HG02884 (cell line): ENCODE measurements around the gene ANKMY2.

Experiments used
- ATAC-seq: cut with Tn5 transposase; IDR thresholded peaks from one replicate; pipeline ENCODE4 v1.9.1; 2021; ENCODE audit warnings: mild to moderate bottlenecking, moderate library complexity; ENCODE audit not compliant: unreplicated experiment

Gene ANKMY2

DNA sequence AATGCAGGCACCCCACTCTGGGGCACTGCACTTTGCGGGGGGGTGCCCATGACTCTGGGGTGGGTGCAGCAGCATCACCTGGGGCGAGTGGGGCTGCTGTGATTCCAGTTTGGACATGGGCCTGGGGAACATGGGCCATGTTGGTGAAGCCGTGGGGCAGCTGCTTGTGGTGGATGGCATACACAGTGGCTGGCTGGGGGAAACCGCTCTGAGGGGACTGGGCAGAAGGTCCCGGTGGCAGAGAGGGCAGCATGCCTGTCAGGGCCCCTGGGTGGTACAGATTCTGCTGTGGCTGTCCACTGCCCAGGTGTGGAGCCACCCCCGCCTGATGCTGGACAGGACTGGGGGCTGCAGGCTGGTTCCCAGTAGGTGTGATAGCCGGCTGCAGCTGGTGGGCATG, 61.7 kb downstream of the ANKMY2 start:
- ATAC-seq, result no peak

DNA sequence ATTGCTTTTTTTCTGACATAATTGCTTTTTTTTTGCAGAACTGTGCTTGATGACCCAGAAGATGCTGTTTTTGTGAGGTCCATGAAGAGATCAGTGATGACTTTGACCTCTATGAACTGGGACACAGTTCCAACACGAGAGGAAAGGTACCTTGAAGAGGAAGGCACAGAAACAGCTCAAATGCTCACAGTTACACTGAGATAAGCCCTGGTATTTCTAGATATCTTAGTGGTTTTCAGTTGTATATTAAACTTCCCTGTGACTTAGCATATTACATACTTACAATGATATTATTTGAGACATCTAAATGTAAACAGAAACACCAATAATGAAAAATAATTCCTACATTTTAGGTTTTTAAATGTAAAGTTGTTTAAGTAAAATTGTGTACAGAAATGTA, 64.3 kb downstream of the ANKMY2 start:
- ATAC-seq, result no peak

DNA sequence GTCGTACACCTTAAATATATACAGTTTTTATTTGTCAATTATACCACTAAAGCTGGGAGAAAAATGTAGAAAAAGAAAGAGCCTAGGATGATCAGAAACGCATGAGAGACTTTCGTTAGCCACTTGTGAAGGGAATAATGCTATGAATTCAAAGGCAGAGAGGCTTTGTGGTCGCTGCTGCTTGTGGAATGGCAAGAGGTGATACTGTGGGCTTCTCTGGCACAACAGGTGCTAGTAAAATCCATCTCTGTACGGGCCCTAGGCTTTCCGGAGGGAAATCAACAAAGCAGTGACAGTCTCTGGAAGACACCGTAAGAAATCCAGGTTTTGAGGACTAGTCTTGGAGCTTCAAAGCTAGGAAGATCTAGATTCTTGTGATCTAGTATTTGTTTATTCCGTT, 66.3 kb downstream of the ANKMY2 start:
- no peak for ATAC-seq

DNA sequence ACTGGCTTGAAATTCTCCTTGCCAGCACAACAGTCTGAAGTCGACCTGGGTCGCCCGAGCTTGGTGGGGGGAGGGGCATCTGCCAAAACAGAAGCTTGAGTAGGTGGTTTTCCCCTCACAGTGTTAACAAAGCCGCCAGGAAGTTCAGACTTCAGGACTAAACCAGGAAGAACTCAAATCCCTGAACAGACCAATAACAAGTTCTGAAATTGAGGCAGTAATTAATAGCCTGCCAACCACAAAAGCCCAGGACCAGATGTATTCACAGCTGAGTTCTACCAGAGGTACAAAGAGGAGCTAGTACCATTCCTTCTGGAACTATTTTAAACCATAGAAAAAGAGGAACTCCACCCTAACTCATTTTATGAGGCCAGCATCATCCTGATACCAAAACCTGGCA, 73.6 kb downstream of the ANKMY2 start:
- ATAC-seq, result no peak

DNA sequence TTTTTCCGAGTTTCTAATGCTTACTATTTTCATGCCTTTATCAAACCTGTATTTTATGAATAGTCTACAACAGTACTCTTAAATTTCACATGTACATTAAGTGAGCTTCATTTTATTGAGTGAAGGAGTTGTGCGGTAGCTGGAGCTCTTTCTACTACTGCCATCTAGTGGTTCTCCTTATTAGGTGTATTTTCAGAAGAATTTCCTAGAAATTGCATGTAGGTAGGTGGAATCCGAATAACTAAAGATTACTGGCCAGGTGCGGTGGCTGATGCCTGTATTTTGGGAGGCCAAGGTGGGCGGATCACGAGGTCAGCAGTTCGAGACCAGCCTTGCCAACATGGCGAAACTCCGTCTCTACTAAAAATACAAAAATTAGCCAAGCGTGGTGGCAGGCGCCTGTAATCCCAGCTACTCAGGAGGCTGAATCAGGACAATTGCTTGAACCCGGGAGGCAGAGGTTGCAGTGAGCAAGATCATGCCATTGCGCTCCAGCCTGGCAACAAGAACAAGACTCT, 80.6 kb downstream of the ANKMY2 start:
- ATAC-seq, result peak; percentile 73

DNA sequence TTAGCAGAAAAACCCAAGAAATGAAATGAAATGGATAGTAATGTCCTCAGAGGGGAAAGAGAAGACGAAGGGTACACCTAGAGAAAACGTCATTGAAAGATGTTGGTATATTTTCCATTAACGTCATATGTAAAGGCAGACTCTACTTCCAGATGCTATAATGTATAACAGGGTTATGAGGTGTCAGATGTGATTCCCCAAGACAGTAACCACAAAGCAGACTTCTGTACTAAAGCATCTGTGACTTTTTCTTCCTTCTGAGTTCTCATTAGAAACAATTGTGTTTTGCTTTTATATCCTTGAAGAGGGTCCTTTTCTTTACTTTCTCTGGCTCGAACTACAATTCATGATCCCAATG, 81.6 kb downstream of the ANKMY2 start:
- ATAC-seq, result no peak

DNA sequence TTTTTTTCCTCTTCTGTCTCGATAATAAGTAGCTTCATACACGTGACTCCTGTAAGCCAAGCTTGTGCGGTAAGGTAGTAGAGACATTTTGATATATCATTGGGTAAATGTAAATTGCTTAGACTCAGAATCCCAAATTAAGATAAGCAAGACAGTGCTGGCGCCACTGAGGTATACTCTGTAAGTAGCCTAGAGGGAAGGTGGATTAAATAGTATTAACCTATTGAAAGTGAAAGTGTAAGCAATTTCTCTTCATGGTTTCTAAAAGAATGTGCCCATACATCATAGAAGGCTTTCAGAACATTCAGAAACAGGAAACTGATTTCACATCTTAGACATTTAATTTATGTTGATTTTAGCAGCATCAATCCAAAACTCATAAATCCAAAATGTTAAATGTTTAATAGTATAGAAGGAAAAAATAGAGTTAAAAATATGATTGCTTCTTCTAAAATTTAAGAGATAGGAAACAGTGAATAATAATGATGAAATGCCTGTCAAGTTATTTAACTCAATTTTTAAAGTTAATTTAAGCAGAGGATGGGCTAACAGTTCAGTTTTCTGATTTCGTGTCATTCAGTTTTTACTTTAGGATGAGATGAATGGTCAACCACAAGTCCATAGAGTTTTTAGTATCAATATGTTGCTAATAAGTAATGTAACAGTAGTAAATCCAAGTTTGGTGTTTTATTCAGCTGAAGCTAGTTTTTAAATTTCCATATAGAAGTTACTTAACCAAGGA, 82.1 kb downstream of the ANKMY2 start:
- no peak for ATAC-seq

DNA sequence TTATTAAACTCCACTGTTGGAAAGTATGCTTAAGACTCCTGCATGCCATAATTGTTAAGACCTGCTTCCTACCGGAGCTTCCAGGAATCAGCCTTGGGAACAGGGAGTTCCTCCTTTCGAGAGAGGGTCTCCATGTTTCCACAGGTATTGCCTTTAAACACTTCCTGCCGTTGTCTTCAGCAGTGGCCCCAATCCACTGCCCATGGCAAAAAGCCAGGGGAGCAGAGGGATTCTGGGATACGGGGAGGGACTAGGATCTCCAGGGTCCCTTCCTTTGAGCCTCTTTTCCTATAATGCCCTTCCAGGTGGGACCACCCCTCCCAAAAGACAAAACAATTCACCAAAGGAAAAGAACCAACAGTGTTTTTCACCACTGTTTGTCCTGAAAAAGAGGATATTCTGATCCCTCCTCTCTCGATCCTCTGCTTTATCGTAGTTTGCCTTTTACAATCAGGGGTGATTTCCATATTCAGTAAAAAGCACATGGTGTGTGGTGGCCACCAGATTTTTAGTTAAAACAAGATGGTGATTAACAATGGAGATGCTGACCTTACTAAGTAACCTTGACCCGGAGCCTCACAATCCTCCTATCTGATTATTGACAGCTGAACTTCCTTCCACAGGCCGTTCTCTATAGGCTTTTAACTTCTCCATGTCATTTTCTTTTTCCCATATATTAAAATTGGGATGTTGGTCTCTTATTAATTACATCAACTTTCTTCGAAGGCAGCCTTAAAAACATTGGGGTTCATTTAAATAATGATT, 82.9 kb downstream of the ANKMY2 start:
- ATAC-seq, result no peak

DNA sequence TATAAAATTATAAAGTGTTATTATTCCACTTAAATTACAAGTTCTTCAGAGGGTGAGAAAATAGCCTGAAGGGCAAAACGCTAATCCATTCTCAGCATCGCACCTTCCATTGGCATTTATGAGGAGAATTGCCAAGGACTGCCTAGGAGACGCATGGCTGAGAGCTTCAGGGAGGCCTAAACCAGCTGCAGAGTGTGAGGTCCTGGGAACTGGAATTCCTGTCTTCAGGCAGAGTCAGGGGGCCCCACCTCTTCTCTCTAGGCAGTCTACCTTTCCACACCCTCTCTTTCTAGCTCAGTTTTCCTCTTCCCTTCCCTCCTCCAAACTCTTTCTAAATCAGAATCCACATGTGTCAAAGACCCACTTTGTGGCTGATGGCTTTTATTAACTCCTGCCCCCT, 83.6 kb downstream of the ANKMY2 start:
- no peak for ATAC-seq

DNA sequence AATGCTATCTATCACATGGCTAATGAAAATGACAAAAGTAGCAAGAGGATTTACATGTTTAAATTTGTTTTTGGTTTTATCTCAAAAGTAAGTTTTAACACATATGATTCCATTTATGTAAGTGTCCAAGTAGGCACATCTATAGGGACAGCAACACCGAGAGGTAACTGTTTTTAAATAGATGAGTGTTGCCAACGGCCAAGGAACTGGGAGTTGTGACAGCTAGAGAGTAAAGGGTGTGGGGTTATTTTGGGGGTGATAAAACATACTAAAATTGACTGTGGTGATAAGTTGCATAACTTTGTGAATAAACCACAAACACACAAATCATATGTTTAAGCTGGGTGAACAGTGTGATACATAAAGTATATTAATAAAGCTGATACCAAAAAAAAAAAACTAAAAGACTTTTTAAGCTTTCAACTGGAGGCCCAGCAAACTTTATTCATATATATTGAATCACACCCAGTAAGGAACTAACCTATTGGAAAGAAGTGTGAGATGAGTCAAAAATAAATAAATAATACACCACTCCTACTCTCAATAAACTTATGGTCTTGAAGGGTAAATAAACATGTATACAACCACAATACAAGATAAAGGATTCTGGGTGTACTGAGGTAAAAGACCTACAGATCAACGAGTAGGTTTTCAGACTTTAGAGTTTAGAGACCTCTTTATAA, 85.9 kb downstream of the ANKMY2 start:
- ATAC-seq, result no peak

DNA sequence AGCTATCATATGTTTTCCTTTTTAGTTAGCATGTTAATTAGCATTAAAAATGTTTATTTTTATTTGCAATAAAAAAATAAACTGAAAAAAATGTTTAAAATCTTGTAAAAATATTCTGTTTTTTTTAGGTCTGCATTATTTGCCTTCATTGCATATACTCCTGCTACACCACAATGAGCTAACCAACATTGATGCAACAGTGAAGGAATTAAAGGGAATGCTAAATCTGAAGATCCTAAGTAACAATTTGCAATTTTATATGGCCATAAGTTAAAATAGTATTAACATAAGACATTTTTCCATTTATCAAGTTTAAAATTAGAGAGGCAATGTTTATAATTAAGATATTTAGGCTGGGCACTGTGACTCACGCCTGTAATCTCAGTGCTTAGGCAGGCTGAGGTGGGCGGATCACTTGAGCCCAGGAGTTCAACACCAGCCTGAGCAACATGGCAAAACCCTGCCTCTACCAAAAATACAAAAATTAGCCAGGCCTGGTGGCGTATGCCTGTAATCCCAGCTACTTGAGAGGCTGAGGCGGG, 86.7 kb downstream of the ANKMY2 start:
- ATAC-seq, result no peak

DNA sequence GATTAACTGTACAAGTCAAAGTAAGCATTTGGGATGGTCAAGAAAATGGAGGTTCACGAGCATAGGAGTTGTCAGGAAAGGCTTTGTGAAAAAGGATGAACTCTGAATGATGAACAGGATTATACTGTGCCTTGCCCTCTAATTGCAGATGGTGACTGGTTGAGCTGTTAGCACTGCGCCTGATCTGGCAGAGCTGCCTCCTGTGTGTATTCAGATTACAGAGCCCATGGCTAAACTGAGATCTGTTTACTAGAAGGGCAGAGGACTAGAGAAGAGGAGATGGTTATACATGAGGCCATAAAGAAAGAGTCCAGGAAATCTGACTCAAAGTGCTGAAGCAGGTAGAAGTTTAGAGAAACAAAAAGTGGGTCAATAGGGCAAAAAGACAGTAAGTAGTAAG, 89.2 kb downstream of the ANKMY2 start:
- no peak for ATAC-seq

DNA sequence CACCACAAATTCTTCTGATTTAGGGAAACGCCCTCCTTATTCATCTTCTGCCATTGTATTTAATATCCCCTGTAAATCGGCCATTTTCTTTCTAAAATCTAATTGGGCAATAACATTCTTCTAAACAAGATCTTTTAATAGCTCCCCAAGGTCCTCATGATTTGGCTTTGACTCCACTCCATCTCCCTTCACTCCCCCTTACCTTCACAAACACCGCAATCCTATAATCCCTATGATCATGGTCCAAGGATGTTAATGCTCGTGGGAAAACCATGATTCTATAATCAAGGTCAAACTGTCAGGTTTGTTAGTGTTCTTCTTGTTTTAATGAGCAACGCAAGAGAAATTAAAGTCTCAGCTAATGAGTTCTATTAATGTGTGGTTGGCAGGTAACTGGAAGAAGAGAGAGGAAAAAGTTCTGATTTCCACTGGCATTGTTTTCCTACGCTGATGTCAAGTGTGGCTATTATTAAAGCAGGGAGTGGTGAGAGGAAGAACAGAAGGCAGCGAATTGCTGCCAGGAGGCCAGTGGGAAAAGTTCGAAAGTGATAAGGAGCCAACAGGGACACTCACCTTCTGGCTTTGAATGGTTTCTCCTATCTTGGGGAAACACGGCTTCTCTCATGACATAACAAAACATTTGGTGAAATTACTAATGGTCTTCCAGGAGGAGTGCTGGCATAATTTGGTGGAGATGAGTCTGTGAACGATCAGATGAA, 90.9 kb downstream of the ANKMY2 start:
- ATAC-seq, result no peak

DNA sequence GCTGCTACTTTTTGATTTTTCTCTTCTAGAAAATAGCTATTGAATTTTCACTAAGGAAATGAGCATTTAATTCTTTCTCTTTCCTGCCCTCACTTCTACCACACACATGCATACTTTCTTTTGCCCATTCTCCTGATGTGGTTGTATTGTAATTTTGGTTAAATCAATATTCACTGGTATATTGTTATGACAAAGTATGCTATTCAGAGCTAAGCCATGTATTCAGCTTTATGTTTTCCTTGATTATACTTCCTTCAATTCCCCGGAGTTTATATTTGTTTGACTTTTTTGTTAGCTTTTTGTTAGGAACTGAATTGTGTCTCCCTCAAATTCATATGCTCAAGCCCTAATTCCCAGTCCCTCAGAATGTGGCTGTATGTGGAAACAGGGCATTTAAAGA, 94.9 kb downstream of the ANKMY2 start:
- no peak for ATAC-seq
